Activated CD8-positive, alpha-beta memory T cell treated with anti-CD3 and anti-CD28 coated beads for 24 hours (primary cell): ENCODE data around the gene U2AF1.
"Not testable (repeated sequence)": the region's sequence is repeated elsewhere in the genome, so short reads cannot be mapped to it uniquely, and the experiment has no call there.

Experiments used
- DNase-seq: peaks from one replicate; pipeline ENCODE4 v3.0.0-alpha.2; 2020

The U2AF1 gene, protein sequence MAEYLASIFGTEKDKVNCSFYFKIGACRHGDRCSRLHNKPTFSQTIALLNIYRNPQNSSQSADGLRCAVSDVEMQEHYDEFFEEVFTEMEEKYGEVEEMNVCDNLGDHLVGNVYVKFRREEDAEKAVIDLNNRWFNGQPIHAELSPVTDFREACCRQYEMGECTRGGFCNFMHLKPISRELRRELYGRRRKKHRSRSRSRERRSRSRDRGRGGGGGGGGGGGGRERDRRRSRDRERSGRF

DNA sequence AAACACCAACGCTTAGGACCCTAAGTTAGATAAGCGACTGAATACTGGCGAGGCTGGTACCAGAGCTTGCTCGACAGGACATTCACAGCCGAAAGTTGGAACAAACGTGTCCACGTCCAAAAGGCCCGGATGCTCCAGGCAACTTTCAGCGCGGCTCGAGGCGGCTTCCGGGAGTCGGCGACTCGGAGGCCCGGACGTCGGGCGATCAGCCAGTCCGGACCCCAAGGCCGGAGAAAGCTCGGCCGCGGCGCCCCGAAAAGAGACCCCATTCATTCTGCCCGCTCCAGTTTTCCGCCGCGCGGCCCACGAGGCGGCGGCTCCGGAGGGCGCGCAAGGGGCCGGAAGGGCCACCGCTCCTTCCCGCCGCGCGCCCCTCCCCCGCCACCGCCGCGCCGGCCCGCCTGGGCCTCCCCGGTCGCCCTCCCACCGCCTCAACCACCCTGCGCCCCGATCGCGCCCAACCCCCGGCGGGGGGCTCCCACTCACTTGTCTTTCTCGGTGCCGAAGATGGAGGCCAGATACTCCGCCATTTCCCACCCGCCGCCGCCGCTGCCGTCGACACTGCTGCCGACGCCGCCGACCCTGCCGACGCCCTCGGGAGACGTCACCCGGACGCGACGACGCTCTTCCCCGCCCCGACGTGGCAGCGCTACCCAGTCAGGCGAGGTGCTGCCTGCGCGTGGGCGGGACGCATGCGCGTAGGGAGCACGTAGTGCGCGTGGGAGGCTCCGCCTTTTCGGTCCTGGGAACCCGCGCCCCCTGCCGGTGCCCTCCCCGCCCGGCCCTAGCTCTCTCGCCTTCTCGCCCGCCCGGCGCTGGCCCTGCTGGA, at the start of gene U2AF1:
Gene U2AF1, minus strand, starts transcription at position 606 of the 829 bp plus-strand sequence. Its CDS starts 76 bp downstream, at position 530.
- DNase-seq, result not testable (repeated sequence)

DNA sequence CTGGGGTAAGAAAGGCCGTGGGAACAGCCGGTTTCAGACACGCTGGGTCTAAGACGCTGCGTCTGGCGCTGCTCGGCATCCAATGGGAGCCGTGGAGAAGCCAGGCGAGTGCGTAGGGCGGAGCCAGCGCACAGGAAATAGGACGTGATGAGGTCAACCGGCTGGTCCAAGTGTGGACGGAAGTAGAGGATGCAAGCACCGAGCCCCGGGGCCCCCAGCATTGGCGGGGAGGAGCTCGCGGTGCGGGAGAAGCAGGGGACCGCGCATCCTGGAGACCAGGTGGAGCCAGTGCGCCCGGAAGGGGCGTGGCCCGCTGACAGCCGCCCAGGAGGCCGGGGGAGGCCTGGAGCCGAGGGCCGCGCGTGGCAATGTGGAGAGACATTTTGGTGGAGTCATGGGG, 46.2 kb upstream of the U2AF1 start:
- DNase-seq, result not testable (repeated sequence)

DNA sequence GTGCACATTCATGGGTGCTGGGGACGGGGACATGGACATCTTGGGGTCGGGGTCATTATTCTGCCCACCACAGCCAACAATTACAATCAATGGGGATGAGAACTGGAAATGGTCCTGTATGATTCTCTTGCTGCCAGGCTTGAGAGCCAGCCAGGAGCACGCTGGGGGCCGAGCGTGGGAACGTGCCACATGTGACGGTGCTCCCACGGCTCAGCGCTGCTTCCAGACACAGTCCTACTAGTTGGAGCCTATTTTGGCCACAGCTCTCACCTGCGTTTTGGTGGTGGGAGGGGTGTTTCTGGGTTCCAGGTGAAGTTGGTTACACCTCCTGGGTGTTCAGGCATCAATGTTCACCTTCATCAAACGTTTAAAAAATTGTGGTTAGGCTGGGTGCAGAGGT, 42.0 kb upstream of the U2AF1 start:
- DNase-seq, result not testable (repeated sequence)

DNA sequence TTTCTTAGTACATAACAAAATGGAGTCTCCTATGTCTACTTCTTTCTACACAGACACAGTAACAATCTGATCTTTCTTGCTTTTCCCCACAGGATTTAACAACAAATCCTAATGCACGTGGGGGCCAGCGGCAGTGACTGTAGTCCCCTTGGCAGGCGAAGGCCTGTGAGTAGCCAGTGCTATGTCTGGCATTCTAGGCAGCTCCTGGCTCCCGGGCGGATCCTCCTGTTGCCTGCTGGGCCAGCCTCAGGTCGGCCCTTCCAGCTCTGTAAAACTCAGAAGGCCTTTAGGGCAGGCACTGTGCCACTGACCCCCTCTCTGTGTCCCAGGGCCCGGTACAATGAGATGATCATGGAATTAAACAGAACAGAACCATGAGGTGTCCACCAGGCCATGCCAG, 40.6 kb upstream of the U2AF1 start:
- not testable (repeated sequence) for DNase-seq

DNA sequence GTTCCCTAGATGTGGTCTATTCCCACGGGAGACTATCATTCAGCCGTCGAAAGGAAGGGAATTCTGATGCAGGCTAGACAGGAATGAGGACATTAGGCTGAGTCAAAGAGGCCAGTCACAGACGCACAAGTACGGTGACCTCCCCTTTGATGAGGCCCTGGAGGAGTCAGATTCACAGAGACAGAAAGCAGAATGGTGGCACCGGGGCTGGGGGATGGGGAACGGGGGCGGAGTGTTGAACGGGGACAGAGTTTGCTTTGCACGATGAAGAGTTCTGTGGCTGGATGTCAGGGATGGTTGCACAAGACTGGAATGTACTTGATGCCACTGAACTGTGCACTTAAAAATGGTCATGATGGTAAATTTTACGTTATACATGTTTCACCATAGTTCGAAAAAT, 39.3 kb upstream of the U2AF1 start:
- DNase-seq, result not testable (repeated sequence)

DNA sequence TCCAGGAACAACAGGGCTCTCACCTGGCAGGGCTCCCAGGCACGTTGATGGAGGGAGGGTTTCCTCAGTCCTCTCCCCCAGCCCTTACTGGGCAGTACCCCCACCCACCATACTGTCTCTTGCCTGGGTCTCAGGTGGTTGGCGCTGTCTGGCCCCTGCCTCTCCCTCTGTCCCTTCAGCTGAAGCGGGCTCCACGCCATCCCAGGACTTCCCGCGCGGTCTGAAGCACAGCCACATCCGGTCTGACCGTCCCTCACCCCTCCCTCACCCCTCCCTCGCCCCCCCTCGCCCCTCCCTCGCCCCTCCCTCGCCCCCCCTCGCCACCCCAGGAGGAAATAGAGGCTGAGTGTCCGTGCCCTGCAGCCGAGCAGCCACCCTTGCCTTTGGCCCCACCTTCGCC, 34.0 kb upstream of the U2AF1 start:
- DNase-seq, result not testable (repeated sequence)

DNA sequence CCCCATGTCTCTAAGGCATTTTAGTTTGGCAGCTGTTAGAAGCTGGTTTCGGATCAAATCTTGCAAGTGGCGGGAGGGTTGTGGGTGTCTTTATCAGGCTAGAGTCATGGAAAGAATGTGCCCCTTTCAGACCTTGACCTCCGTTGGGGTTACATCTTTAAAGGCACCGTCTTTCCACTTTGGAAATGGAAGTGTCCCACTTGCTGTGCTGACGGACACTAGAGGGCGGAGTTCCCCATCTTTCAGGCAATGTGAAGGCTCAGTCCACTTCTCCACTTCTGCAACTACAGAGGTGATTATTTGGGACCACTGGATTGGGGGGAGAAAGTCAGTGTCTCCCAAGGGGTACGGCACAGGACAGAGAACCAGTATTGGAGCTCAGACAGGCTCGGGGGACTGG, 31.6 kb upstream of the U2AF1 start:
- not testable (repeated sequence) for DNase-seq

DNA sequence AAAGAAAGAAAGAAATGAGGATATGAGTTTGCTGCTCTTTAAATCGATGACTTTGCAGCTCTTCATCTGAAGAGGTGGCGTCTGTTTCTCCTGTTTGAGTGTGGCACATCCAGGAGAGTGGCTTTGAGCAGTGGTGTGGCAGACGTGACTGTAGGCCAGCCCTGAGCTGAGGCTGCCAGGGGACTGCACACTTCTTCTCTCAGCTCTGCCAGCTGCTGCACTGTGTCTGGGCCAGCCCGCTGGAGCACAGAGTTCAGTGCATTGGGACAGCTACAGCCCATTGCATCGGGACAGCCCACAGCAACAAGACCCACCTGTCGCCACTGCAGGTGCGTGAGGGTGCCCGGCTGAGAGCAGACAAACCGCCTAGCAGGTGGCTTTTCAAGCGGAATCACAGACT, 27.1 kb upstream of the U2AF1 start:
- DNase-seq, result not testable (repeated sequence)

DNA sequence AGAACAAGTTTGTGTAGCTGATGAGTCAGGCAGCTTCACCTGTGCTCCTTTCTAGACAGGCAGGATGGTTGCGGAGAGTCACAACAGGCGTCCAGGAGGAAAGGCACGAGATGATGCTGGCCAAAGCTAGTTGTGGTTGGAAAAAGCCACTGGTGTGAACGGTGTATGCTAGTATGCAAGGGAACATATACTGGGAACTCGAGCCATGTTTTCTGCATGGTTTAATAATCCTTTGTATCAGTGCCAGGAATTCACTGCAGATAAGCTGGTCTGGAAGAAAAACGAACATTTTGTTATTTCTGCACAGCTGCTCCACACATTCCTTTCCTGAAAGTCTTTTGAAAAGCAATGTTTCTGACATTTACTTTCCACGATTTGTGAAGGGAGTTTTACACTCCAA, 22.7 kb upstream of the U2AF1 start:
- not testable (repeated sequence) for DNase-seq

DNA sequence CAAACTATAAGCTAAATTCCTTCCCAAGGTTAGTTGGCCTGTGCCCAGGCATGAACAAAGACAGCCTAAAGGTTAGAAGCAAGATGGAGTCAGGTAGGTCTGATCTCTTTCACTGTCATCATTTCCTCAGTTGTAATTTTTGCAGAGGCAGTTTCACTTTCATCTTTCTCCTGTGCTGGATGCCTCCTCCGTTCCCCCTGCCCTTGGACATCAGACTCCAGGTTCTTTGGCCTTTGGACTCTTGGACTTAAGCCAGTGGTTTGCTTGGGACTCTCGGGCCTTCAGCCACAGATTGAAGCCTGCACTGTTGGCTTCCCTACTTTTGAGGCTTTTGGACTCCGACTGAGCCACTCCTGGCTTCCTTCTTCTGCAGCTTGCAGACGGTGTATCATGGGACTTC, 8.6 kb upstream of the U2AF1 start:
- not testable (repeated sequence) for DNase-seq

DNA sequence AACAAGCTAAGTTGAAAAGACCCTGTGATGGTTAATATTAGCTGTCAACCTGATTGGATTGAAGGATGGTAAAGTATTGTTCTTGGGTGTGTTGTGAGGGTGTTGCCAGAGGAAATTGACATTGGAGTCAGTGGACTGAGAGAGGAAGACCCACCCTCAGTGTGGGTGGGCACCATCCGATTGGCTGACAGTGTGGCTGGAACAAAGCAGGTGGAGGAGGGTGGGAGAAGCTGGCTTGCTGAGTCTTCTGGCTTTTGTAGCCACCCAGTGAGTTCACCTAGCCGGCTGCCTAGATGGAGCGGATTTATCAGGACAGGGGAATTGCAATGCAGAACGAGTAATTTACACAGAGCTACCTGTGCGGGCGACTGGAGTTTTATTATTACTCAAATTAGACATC, 7.1 kb upstream of the U2AF1 start:
- not testable (repeated sequence) for DNase-seq

DNA sequence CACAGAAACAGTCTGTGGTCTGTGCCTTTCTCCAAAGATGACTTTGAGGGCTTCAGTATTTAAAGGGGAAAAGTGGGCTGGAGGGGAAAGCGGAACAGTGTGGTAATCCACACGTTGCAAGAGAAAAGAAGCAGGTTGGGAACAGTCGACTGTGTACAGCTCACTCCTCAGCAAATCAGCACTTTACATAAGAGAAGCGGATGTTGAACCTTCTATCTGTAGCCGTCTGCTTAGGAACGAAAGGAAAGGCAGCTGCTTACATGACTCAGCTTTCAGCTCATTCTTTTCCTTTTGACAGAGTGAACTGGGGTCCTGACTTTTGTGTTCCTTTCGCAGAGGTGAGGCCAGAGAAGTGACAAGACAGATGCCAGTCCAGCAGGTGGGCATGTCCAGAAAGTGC, 1.6 kb upstream of the U2AF1 start:
- DNase-seq, result not testable (repeated sequence)

DNA sequence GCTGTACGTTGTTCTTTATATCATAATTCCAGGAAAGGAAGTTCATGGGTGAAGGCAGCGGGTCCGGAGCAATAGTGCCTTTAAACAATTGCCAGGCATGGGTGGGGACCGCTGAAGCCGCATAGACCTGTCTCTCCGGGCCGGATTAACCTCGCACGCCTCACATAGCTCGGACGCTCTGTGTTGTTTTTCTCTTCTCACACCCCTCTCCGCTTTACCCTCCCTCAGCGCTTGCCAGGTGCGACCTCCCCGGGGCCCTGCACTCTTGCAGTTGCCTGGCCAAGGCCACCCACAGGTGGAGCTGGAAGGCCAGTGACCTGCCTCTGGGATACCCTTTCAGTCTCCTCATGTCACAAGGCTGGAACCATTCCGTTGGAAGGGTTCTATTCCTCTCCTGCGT, 807 bp upstream of the U2AF1 start:
- DNase-seq, result not testable (repeated sequence)

DNA sequence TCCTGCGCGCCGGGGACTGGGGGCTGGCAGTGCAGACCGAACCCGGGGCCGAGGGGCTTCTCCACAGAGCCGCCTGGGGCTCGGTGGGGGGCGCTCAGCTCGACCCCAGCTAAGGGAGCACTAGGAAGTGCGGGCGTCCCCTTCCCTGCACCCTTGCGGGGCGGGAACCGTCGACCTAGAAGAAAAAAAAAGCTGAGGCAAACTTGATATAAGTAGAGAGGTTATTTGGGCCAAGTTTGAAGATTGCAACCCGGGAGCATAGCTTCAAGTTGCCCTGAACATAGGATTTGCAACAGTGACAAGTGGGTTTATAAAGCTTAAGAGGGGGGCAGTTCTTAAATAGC, 396 bp upstream of the U2AF1 start:
- not testable (repeated sequence) for DNase-seq

DNA sequence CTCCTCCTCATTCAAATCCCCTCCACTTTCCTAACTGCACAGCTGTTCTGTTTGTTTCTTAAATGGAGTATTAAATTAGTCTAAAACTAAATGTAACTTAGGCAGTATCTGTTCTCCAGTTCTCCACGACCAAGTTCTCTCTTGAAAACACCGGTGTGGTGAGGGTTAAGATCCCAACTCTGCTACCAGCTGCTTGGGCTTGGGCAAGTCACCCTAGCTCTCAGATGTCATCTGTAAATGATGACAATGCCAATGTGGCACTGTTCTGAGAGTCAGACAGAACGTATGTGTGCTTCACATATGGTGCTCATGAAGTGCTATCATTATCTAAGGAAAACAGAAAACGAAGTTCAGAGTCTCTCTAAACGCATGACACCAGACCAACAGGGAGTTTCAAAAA, 2.7 kb downstream of the U2AF1 start:
- DNase-seq, result not testable (repeated sequence)

DNA sequence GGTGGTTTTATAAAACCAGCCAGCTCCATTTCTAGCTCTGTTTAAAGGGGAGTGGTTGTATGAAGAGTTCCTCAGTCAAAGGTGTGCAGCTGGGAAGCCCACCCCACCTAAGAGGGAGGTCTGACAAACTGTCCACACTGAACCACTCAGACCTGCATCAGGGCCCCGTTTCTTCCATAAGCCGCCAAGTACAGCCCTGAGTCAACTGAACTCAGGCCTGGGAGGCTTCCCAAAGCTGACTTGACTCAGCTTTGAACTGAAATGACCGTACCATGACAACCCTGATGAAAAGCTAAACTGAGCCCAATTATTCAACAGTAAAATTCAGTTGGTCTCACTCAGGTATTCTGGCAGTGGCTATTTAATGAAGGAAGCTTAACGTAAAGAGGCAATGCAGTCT, 5.1 kb downstream of the U2AF1 start:
- not testable (repeated sequence) for DNase-seq

DNA sequence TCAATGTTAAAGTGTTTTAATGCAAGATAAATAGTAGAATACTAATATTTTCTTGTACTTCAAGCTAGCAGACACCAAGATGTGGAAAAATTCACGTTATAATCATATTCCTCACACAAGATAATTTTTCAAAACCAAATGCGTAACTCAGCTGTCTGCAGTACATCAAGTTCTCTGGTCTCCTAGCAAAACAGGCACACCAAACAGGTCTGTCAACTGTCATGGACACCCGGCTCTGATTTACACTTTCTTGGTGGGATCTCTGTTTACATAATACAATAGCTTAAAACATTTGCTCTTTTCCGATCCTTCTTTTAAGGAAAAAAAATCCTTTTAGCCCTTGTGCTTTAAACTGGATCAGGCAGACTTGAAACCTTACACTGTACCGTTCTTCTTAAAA, 5.7 kb downstream of the U2AF1 start:
- DNase-seq, result not testable (repeated sequence)

DNA sequence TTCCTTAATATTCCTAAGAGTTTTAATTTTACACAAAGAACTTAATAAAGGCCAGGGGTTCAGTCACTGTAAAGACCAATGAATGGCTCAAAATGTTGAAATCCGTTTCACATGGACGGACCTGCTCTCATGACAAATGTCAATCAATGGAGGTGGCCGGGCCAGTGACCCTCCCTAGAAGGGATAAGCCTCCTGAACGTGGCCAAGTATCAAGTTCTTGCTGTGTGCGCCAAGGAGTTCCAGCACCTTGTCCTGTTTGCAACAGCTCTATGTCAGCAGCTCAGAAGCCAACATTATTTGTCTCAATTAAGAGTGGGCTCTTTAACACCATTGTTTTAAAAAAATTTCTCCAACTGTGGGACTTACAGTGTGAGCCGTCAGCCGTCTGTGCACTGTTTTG, 6.4 kb downstream of the U2AF1 start:
- DNase-seq, result not testable (repeated sequence)

DNA sequence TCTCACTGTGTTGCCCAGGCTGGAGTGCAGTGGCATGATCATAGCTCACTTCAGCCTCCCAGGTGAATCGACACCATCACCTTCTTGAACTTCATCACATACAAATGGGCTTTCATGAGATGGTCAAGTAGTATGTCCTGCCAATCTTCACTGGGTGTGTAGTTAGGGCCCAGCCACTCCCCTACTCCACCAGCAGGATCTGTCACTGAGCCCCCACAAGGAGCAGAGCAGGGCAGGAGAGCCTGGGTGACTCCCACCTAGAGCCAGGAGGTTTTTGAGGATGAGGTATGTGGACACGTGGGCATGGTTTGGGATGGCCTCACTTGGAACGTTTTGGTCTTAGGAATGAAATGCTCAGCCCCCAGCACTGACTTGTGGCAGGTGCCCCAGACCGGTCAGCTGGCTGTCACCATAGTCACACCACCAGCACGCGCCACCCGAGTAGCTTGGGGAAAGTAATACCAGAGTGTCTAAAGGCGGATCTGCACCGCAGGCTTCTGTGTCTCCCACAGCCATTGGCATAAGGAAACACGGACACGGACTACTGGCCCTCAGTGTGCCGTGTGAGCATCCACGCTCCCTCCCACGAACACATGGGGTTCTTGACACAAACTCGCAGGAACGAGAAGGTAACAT, 15.3 kb downstream of the U2AF1 start:
- DNase-seq, result not testable (repeated sequence)

DNA sequence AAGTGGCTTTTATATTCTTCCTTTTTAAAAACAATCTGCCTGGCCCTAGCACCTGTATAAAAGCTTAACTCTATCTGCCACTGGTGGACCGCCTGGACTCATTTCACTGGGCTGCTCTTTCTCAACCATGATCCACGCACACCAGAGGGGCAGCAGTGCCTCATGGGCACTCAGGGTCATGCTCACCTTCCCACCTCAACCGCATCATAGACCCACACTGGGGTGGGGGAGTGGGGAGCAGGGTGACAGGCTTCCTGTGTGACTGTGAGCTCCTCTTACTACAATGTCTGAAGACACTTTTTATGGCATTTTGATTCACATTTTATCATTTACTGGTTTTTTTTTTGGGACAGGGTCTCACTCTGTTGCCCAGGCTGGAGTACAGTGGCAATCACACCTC, 16.4 kb downstream of the U2AF1 start:
- not testable (repeated sequence) for DNase-seq

DNA sequence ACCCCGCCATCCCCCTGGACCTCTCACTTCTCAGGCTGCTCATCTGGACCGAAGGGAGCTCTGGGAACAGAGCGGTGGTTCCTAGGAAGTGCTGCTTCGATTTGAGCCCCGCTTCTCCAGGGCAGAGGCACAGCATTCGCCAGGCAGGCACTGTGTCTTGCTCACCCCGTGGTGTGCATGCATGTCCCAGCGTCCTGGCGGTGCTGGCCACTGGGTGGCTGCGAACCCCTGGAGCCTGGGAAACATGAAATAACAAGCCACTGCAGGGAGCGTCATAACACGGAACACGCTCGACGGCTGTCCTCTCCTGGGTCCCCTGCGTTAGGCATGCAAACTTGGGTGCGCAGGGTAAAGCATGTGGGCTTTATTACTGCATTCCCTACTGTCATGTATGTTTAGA, 17.9 kb downstream of the U2AF1 start:
- not testable (repeated sequence) for DNase-seq

DNA sequence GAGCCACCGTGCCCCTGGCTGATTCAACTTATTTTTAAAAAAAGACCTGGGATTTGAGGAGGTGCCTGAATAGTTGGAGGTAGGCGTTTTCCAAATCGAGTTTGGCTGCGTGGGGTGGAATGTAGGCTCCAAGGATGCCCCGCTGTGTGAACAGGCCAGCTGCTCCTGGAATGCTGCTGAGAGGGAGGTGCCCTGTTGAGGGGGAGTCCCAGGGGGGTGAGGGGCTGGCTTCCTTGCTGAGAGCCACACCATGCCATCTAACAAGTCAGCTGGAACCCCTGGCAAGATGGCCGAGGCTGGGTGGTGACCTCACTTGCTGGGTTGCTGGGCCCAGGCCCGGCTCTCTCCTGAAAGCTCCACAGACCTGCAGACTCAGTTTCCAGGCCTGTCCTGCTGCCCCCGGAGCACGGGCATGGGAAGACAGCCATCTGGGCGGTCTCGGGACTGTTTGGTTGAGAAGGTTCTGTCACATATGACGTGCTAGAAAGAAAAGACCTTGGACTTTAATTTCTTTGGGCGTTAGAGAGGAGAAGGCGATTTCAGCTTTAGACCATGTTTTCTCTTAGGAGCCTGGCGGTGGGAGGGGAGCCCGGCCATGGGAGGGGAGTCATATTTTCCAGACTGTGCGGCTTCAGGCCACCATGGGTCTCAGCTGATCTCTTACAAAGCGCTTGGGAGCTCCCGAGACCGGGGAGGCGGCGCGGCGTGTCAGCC, 24.6 kb downstream of the U2AF1 start:
- not testable (repeated sequence) for DNase-seq

DNA sequence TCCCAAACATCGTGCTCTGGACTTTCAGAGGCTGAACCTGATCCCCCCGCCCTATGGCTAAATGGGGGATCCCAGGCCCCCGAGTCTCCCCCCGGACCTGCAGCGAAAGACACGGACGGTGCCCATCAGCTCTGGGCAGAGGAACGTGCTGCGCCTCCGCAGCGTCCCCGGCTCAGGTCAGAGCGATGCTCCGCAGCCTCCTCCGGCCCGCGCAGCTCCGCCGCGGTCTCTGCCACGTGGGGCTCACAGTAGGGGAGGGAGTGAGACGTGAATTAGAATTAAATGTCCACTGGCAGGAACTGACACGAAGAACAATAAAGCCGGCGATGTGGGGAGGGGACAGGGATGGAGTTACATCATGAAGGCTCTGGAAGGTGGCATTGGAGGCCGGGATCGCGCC, 30.7 kb downstream of the U2AF1 start:
- not testable (repeated sequence) for DNase-seq
